ENCODE results near the gene PHF14.
"Not testable (repeated sequence)": the region's sequence is repeated elsewhere in the genome, so short reads cannot be mapped to it uniquely, and the experiment has no call there.

PHF14 gene

GRCh38 chr7:10981317-10981716 is 7.6 kb downstream of the PHF14 start:
- no peak overlapping the region for H3K4me3 ChIP-seq (ENCODE audit: low read length in 2 of 2)
- no peak overlapping the region for H3K27ac ChIP-seq (ENCODE audit: low read depth in 2 of 2, low read length in 2 of 2)
- no peak overlapping the region for H3K9ac ChIP-seq (ENCODE audit: low read depth in 1 of 2, low read length in 2 of 2)
- peaks cover 6 to 8% of the 10 kb centered on the region in 2 donors for H3K36me3 ChIP-seq (ENCODE audit: control insufficient read depth in 2 of 2, insufficient read depth in 2 of 2, low read length in 2 of 2)
- no peaks in the 10 kb centered on the region for H3K4me1 ChIP-seq (ENCODE audit: control insufficient read depth in 2 of 2, insufficient read depth in 2 of 2, low read length in 2 of 2)
- no peaks in the 10 kb centered on the region for H3K9me3 ChIP-seq (ENCODE audit: control insufficient read depth in 2 of 2, low read length in 2 of 2)
- H3K27me3 ChIP-seq (ENCODE audit: control insufficient read depth in 2 of 2, insufficient read depth in 2 of 2, low read length in 2 of 2): no peaks in the 10 kb centered on the region

DNA sequence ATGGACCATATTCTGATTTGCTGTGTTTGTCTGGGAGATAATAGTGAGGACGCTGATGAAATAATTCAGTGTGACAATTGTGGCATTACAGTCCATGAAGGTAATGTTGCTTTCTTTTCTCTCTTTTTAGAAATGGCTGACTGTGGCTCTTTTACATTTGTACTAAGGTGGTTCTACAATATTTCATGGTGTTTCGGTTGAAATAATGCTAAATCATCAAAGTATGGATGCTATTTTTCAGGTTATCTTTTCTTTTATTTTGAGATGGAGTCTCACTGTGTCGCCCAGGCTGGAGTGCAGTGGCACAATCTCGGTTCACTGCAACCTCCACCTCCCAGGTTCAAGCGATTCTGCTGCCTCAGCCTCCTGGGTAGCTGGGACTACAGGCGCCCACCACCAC is 17.1 kb downstream of the PHF14 start:
- not testable (repeated sequence) for H3K27ac ChIP-seq (ENCODE audit: low read depth in 2 of 2, low read length in 2 of 2); H3K9ac ChIP-seq (ENCODE audit: low read depth in 1 of 2, low read length in 2 of 2); H3K27me3 ChIP-seq (ENCODE audit: control insufficient read depth in 2 of 2, insufficient read depth in 2 of 2, low read length in 2 of 2); H3K36me3 ChIP-seq (ENCODE audit: control insufficient read depth in 2 of 2, insufficient read depth in 2 of 2, low read length in 2 of 2); H3K4me3 ChIP-seq (ENCODE audit: low read length in 2 of 2); H3K9me3 ChIP-seq (ENCODE audit: control insufficient read depth in 2 of 2, low read length in 2 of 2); H3K4me1 ChIP-seq (ENCODE audit: control insufficient read depth in 2 of 2, insufficient read depth in 2 of 2, low read length in 2 of 2)

- H3K9ac ChIP-seq (ENCODE audit: low read depth in 1 of 2, low read length in 2 of 2); H3K27ac ChIP-seq (ENCODE audit: low read depth in 2 of 2, low read length in 2 of 2); H3K4me1 ChIP-seq (ENCODE audit: control insufficient read depth in 2 of 2, insufficient read depth in 2 of 2, low read length in 2 of 2); H3K4me3 ChIP-seq (ENCODE audit: low read length in 2 of 2); H3K27me3 ChIP-seq (ENCODE audit: control insufficient read depth in 2 of 2, insufficient read depth in 2 of 2, low read length in 2 of 2); H3K9me3 ChIP-seq (ENCODE audit: control insufficient read depth in 2 of 2, low read length in 2 of 2): not testable (repeated sequence)
- peaks cover 0 to 12% of the 10 kb centered on the region in 2 donors for H3K36me3 ChIP-seq (ENCODE audit: control insufficient read depth in 2 of 2, insufficient read depth in 2 of 2, low read length in 2 of 2)
These were observed 22.0 kb downstream of the PHF14 start for GRCh38 chr7:10995482-10996166.

DNA sequence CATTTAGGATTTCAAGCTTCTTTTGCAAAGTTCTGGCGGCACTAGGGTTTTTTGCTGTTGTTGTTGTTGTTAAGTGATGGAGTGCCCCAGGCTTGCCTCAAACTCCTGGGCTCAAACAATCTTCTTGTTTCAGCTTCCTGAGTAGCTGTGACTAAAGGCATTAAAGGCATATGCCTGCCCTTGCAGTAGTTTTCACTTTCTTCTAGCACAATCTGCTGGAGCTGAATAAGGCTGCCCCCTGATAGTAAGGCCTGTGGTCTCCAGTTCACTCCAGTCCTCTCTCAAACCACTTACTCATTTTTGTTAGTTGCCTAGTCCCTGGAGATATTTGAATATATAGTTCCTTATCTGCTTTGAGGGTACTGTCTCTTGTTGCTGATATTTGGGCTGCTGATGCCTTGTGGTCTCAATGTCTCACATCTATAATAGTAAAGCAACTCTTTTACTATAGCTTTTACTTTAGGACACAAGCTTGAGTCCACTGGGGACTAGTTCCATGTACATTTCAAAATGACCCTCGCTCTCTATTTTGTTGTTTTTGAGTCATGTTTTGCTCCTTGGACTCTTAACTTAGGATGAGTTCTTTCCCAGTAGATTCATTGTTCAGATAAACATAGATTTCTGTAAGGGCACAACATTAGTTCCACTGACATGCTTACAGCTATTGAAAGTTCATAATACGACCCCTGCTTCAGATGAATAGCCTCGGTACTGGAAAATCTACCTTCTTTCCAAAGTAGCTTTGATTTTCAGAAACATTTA is 25.5 kb downstream of the PHF14 start:
- peaks cover 0 to 6% of the 10 kb centered on the region in 2 donors for H3K36me3 ChIP-seq (ENCODE audit: control insufficient read depth in 2 of 2, insufficient read depth in 2 of 2, low read length in 2 of 2)
- no peak overlapping the region for H3K27ac ChIP-seq (ENCODE audit: low read depth in 2 of 2, low read length in 2 of 2)
- no peaks in the 10 kb centered on the region for H3K9me3 ChIP-seq (ENCODE audit: control insufficient read depth in 2 of 2, low read length in 2 of 2)
- no peak overlapping the region for H3K9ac ChIP-seq (ENCODE audit: low read depth in 1 of 2, low read length in 2 of 2)
- H3K27me3 ChIP-seq (ENCODE audit: control insufficient read depth in 2 of 2, insufficient read depth in 2 of 2, low read length in 2 of 2): no peaks in the 10 kb centered on the region
- no peak overlapping the region for H3K4me3 ChIP-seq (ENCODE audit: low read length in 2 of 2)
- no peaks in the 10 kb centered on the region for H3K4me1 ChIP-seq (ENCODE audit: control insufficient read depth in 2 of 2, insufficient read depth in 2 of 2, low read length in 2 of 2)

DNA sequence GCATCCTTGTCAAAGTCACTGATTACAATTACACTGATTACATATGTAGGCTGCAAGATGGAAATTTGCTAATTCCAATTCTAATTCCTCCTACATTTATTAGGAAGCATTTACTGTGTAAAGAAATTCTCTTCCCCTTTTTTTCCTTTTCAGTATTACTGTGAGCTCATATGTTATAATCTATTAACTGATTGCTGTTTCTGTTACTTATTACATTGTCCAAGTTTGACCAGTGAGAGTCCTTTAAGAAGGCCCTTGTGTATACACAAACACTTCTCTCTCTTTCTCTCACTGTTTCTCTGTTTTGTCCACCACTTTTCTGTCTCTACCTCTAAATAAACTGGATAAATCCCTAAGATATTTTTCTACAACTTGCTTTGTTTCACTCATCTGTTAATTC is 31.5 kb downstream of the PHF14 start:
- H3K27me3 ChIP-seq (ENCODE audit: control insufficient read depth in 2 of 2, insufficient read depth in 2 of 2, low read length in 2 of 2): no peaks in the 10 kb centered on the region
- no peak overlapping the region for H3K9ac ChIP-seq (ENCODE audit: low read depth in 1 of 2, low read length in 2 of 2)
- no peaks in the 10 kb centered on the region for H3K9me3 ChIP-seq (ENCODE audit: control insufficient read depth in 2 of 2, low read length in 2 of 2)
- no peak overlapping the region for H3K27ac ChIP-seq (ENCODE audit: low read depth in 2 of 2, low read length in 2 of 2)
- no peaks in the 10 kb centered on the region for H3K4me1 ChIP-seq (ENCODE audit: control insufficient read depth in 2 of 2, insufficient read depth in 2 of 2, low read length in 2 of 2)
- H3K36me3 ChIP-seq (ENCODE audit: control insufficient read depth in 2 of 2, insufficient read depth in 2 of 2, low read length in 2 of 2): peaks cover 0 to 2% of the 10 kb centered on the region in 2 donors
- no peak overlapping the region for H3K4me3 ChIP-seq (ENCODE audit: low read length in 2 of 2)

- H3K27me3 ChIP-seq (ENCODE audit: control insufficient read depth in 2 of 2, insufficient read depth in 2 of 2, low read length in 2 of 2): no peaks in the 10 kb centered on the region
- no peak overlapping the region for H3K4me3 ChIP-seq (ENCODE audit: low read length in 2 of 2)
These were observed 32.6 kb downstream of the PHF14 start for GRCh38 chr7:11006291-11006690.

DNA sequence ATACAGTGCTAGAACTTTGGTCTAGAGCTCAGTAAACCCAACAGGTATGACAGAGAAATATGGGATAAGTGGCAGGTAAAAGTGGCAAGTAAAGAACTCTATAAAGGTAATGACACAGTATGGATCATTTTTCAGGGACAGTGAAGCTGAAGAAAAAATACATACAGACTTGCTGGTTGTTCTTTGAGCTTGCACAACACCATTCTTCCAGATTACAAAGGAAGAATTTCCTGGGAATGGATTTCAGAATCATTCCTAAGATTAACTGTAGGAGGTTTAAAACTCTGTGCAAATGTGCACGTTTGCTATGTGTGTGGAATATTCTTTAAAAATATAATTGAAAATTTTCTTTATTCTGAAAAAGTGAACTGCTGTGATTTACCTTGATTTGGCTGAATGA is 36.0 kb downstream of the PHF14 start:
- Histone ChIP-seq H3K4me1 (ENCODE audit: control insufficient read depth in 2 of 2, insufficient read depth in 2 of 2, low read length in 2 of 2) (no peaks in the 10 kb centered on the region), H3K27me3 (ENCODE audit: control insufficient read depth in 2 of 2, insufficient read depth in 2 of 2, low read length in 2 of 2) (no peaks in the 10 kb centered on the region), H3K36me3 (ENCODE audit: control insufficient read depth in 2 of 2, insufficient read depth in 2 of 2, low read length in 2 of 2) (peaks cover 4 to 9% of the 10 kb centered on the region in 2 donors), H3K9ac (ENCODE audit: low read depth in 1 of 2, low read length in 2 of 2) (no peak overlapping the region), H3K27ac (ENCODE audit: low read depth in 2 of 2, low read length in 2 of 2) (no peak overlapping the region), H3K9me3 (ENCODE audit: control insufficient read depth in 2 of 2, low read length in 2 of 2) (no peaks in the 10 kb centered on the region), H3K4me3 (ENCODE audit: low read length in 2 of 2) (no peak overlapping the region)

More at GRCh38 chr7:11006291-11006690, 32.6 kb downstream of the PHF14 start:
- no peaks in the 10 kb centered on the region for H3K9me3 ChIP-seq (ENCODE audit: control insufficient read depth in 2 of 2, low read length in 2 of 2)
- no peak overlapping the region for H3K9ac ChIP-seq (ENCODE audit: low read depth in 1 of 2, low read length in 2 of 2)
- H3K36me3 ChIP-seq (ENCODE audit: control insufficient read depth in 2 of 2, insufficient read depth in 2 of 2, low read length in 2 of 2): peaks cover 0 to 2% of the 10 kb centered on the region in 2 donors
- H3K4me1 ChIP-seq (ENCODE audit: control insufficient read depth in 2 of 2, insufficient read depth in 2 of 2, low read length in 2 of 2): no peaks in the 10 kb centered on the region
- no peak overlapping the region for H3K27ac ChIP-seq (ENCODE audit: low read depth in 2 of 2, low read length in 2 of 2)

GRCh38 chr7:11021468-11021867 is 47.8 kb downstream of the PHF14 start:
- Histone ChIP-seq H3K4me1 (ENCODE audit: control insufficient read depth in 2 of 2, insufficient read depth in 2 of 2, low read length in 2 of 2) (no peaks in the 10 kb centered on the region), H3K4me3 (ENCODE audit: low read length in 2 of 2) (no peak overlapping the region), H3K27ac (ENCODE audit: low read depth in 2 of 2, low read length in 2 of 2) (no peak overlapping the region), H3K27me3 (ENCODE audit: control insufficient read depth in 2 of 2, insufficient read depth in 2 of 2, low read length in 2 of 2) (no peaks in the 10 kb centered on the region), H3K36me3 (ENCODE audit: control insufficient read depth in 2 of 2, insufficient read depth in 2 of 2, low read length in 2 of 2) (peaks cover 4% of the 10 kb centered on the region in 2 donors), H3K9me3 (ENCODE audit: control insufficient read depth in 2 of 2, low read length in 2 of 2) (no peaks in the 10 kb centered on the region), H3K9ac (ENCODE audit: low read depth in 1 of 2, low read length in 2 of 2) (no peak overlapping the region)

GRCh38 chr7:11026452-11027359 is 53.0 kb downstream of the PHF14 start:
- Histone ChIP-seq H3K27ac (ENCODE audit: low read depth in 2 of 2, low read length in 2 of 2) (no peak overlapping the region), H3K36me3 (ENCODE audit: control insufficient read depth in 2 of 2, insufficient read depth in 2 of 2, low read length in 2 of 2) (peaks cover 4 to 6% of the 10 kb centered on the region in 2 donors), H3K9me3 (ENCODE audit: control insufficient read depth in 2 of 2, low read length in 2 of 2) (no peaks in the 10 kb centered on the region), H3K27me3 (ENCODE audit: control insufficient read depth in 2 of 2, insufficient read depth in 2 of 2, low read length in 2 of 2) (no peaks in the 10 kb centered on the region), H3K4me3 (ENCODE audit: low read length in 2 of 2) (no peak overlapping the region), H3K4me1 (ENCODE audit: control insufficient read depth in 2 of 2, insufficient read depth in 2 of 2, low read length in 2 of 2) (no peaks in the 10 kb centered on the region), H3K9ac (ENCODE audit: low read depth in 1 of 2, low read length in 2 of 2) (no peak overlapping the region)

GRCh38 chr7:11035661-11036060 is 62.0 kb downstream of the PHF14 start:
- no peak overlapping the region for H3K4me3 ChIP-seq (ENCODE audit: low read length in 2 of 2)
- H3K4me1 ChIP-seq (ENCODE audit: control insufficient read depth in 2 of 2, insufficient read depth in 2 of 2, low read length in 2 of 2): no peaks in the 10 kb centered on the region
- H3K9ac ChIP-seq (ENCODE audit: low read depth in 1 of 2, low read length in 2 of 2): no peak overlapping the region
- no peaks in the 10 kb centered on the region for H3K9me3 ChIP-seq (ENCODE audit: control insufficient read depth in 2 of 2, low read length in 2 of 2)
- peaks cover 6% of the 10 kb centered on the region in 2 donors for H3K36me3 ChIP-seq (ENCODE audit: control insufficient read depth in 2 of 2, insufficient read depth in 2 of 2, low read length in 2 of 2)
- no peaks in the 10 kb centered on the region for H3K27me3 ChIP-seq (ENCODE audit: control insufficient read depth in 2 of 2, insufficient read depth in 2 of 2, low read length in 2 of 2)
- H3K27ac ChIP-seq (ENCODE audit: low read depth in 2 of 2, low read length in 2 of 2): no peak overlapping the region

All from mucosa of rectum (tissue), 2 donors.